SK-N-SH treated with all-trans-retinoic acid at 6 μM for 48 hours (cell line): ENCODE measurements around the gene SURF2.

Source experiments
- ATAC-seq: fragments of 200-7000 bp; cut with Tn5 transposase; 3 replicates; pipeline ENCODE4 v1.9.1; 2020; ENCODE audit warnings: mild to moderate bottlenecking, moderate library complexity
- ARNTL ChIP-seq: fragments of 450-650 bp; formaldehyde crosslinking; IDR thresholded peaks from 2 replicates; pipeline ENCODE4 v1.5.0; 2020; ENCODE audit warnings: low read depth, mild to moderate bottlenecking, moderate library complexity, borderline replicate concordance
- BACH2 ChIP-seq: fragments of 250-450 bp; sonication (Bioruptor Pico); IDR thresholded peaks from 2 replicates; pipeline ENCODE4 v1.9.0; 2021; ENCODE audit warnings: mild to moderate bottlenecking, borderline replicate concordance
- ESRRG ChIP-seq: fragments of 250-450 bp; sonication (Bioruptor Pico); IDR thresholded peaks from 2 replicates; pipeline ENCODE4 v1.6.1; 2021; ENCODE audit warnings: mild to moderate bottlenecking
- GLIS3 ChIP-seq: fragments of 250-450 bp; sonication (Bioruptor Pico); IDR thresholded peaks from 2 replicates; pipeline ENCODE4 v1.5.0; 2020; ENCODE audit warnings: mild to moderate bottlenecking, moderate library complexity
- OSR1 ChIP-seq: fragments of 250-450 bp; sonication (Bioruptor Pico); IDR thresholded peaks from 2 replicates; pipeline ENCODE4 v1.8.0; 2022; ENCODE audit warnings: moderate library complexity, mild to moderate bottlenecking, inconsistent platforms
- PPARA ChIP-seq: fragments of 250-450 bp; sonication (Bioruptor Pico); IDR thresholded peaks from 2 replicates; pipeline ENCODE4 v1.5.0; 2020; ENCODE audit warnings: mild to moderate bottlenecking, borderline replicate concordance
- RARB ChIP-seq: fragments of 250-450 bp; sonication (Bioruptor Pico); IDR thresholded peaks from 2 replicates; pipeline ENCODE4 v1.8.0; 2021; ENCODE audit warnings: mild to moderate bottlenecking, moderate library complexity
- SNAI2 ChIP-seq: fragments of 250-450 bp; sonication (Bioruptor Pico); IDR thresholded peaks from 2 replicates; pipeline ENCODE4 v1.5.0; 2020; ENCODE audit warnings: mild to moderate bottlenecking, moderate library complexity
- TCF4 ChIP-seq: fragments of 250-450 bp; sonication (Bioruptor Pico); IDR thresholded peaks from 2 replicates; pipeline ENCODE4 v1.8.0; 2021; ENCODE audit warnings: mild to moderate bottlenecking, moderate library complexity, borderline replicate concordance
- TOX ChIP-seq: fragments of 250-450 bp; sonication (Bioruptor Pico); IDR thresholded peaks from 2 replicates; pipeline ENCODE4 v1.8.0; 2021; ENCODE audit warnings: mild to moderate bottlenecking, moderate library complexity, borderline replicate concordance
- ZC3H10 ChIP-seq: fragments of 250-450 bp; sonication (Bioruptor Pico); IDR thresholded peaks from 2 replicates; pipeline ENCODE4 v1.5.1; 2021; ENCODE audit warnings: mild to moderate bottlenecking, moderate library complexity
- ZFP3 ChIP-seq: fragments of 250-450 bp; sonication (Bioruptor Pico); IDR thresholded peaks from 2 replicates; pipeline ENCODE4 v1.5.0; 2020; ENCODE audit warnings: mild to moderate bottlenecking, moderate library complexity
- ZNF565 ChIP-seq: fragments of 450-650 bp; formaldehyde crosslinking; conservative IDR thresholded peaks from 2 replicates; pipeline ENCODE4 v1.5.0; 2020; ENCODE audit warnings: low read depth, mild to moderate bottlenecking, moderate library complexity
- TF ChIP-seq, protein P1 (sequence below): fragments of 250-450 bp; sonication (Bioruptor Pico); IDR thresholded peaks from 2 replicates; pipeline ENCODE4 v1.8.0; 2020; ENCODE audit warnings: mild to moderate bottlenecking, moderate library complexity, borderline replicate concordance
- TF ChIP-seq, protein P2 (sequence below): fragments of 250-450 bp; sonication (Bioruptor Pico); IDR thresholded peaks from 2 replicates; pipeline ENCODE4 v1.5.0; 2020; ENCODE audit warnings: mild to moderate bottlenecking, moderate library complexity

SURF2 gene

DNA sequence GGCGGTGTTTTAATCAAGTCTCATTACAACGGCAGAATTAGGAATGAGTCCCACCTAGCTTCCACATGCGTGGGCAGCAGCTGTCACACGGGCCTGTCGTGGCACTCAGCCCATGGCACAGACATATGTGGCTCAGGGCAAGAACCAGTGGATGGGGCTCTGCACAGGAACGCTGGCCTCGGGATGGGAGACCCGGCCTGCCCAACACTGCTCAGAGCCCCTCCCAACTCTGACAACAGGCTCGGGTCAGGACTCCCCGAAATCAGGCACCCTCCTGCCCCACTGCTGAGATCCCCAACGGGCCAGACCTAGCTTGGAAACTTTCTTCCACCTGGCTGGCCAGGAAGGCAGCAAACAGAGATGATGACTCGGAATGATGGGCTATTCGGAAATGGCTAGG, 15.4 kb upstream of the SURF2 start:
- TF ChIP-seq TOX = no peak
- no peak for TF ChIP-seq ZC3H10 (CRISPR knock-in tag)
- no peak for TF ChIP-seq ARNTL (CRISPR knock-in tag)
- TF ChIP-seq, protein P1, sequence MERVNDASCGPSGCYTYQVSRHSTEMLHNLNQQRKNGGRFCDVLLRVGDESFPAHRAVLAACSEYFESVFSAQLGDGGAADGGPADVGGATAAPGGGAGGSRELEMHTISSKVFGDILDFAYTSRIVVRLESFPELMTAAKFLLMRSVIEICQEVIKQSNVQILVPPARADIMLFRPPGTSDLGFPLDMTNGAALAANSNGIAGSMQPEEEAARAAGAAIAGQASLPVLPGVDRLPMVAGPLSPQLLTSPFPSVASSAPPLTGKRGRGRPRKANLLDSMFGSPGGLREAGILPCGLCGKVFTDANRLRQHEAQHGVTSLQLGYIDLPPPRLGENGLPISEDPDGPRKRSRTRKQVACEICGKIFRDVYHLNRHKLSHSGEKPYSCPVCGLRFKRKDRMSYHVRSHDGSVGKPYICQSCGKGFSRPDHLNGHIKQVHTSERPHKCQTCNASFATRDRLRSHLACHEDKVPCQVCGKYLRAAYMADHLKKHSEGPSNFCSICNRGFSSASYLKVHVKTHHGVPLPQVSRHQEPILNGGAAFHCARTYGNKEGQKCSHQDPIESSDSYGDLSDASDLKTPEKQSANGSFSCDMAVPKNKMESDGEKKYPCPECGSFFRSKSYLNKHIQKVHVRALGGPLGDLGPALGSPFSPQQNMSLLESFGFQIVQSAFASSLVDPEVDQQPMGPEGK (CRISPR knock-in tag) = no peak
- no peak for ATAC-seq

- ATAC-seq = no peak
- TF ChIP-seq GLIS3 = no peak
- TF ChIP-seq, protein P1 (CRISPR knock-in tag) = no peak
- no peak for TF ChIP-seq OSR1 (CRISPR knock-in tag)
- TF ChIP-seq ZFP3 (CRISPR knock-in tag) = no peak
Observed at GRCh38 chr9:133341369-133342068, 14.8 kb upstream of the SURF2 start.

DNA sequence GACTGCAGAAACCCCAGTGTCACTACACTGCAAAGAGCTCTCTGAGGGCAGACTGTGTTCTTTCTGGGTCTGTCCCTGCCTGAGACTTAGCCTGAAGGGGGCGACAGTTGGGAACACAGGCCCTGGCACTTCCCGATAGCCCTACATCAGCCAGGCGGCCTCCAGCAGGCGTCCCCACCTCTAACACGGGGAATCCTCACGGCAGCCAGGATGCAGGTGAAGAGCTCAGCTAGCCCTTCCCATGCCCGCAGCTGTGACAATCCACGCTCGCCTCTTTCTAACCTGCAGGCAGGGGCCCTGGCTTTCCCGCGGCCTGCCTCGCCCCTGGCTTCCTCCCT, 14.3 kb upstream of the SURF2 start:
- TF ChIP-seq ZC3H10 (CRISPR knock-in tag) (no peak), TOX (no peak), TCF4 (CRISPR knock-in tag) (no peak)
- no peak for ATAC-seq

- TF ChIP-seq OSR1 (CRISPR knock-in tag) = no peak
- TF ChIP-seq, protein P2, sequence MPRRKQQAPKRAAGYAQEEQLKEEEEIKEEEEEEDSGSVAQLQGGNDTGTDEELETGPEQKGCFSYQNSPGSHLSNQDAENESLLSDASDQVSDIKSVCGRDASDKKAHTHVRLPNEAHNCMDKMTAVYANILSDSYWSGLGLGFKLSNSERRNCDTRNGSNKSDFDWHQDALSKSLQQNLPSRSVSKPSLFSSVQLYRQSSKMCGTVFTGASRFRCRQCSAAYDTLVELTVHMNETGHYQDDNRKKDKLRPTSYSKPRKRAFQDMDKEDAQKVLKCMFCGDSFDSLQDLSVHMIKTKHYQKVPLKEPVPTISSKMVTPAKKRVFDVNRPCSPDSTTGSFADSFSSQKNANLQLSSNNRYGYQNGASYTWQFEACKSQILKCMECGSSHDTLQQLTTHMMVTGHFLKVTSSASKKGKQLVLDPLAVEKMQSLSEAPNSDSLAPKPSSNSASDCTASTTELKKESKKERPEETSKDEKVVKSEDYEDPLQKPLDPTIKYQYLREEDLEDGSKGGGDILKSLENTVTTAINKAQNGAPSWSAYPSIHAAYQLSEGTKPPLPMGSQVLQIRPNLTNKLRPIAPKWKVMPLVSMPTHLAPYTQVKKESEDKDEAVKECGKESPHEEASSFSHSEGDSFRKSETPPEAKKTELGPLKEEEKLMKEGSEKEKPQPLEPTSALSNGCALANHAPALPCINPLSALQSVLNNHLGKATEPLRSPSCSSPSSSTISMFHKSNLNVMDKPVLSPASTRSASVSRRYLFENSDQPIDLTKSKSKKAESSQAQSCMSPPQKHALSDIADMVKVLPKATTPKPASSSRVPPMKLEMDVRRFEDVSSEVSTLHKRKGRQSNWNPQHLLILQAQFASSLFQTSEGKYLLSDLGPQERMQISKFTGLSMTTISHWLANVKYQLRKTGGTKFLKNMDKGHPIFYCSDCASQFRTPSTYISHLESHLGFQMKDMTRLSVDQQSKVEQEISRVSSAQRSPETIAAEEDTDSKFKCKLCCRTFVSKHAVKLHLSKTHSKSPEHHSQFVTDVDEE = no peak
- TF ChIP-seq TOX = no peak
- no peak for TF ChIP-seq BACH2
- TF ChIP-seq PPARA (CRISPR knock-in tag) = no peak
- TF ChIP-seq, protein P1 (CRISPR knock-in tag) = no peak
- no peak for TF ChIP-seq RARB
- no peak for TF ChIP-seq SNAI2
- TF ChIP-seq ARNTL (CRISPR knock-in tag) = no peak
- no peak for ATAC-seq
Observed at GRCh38 chr9:133342570-133342969, 13.8 kb upstream of the SURF2 start.

DNA sequence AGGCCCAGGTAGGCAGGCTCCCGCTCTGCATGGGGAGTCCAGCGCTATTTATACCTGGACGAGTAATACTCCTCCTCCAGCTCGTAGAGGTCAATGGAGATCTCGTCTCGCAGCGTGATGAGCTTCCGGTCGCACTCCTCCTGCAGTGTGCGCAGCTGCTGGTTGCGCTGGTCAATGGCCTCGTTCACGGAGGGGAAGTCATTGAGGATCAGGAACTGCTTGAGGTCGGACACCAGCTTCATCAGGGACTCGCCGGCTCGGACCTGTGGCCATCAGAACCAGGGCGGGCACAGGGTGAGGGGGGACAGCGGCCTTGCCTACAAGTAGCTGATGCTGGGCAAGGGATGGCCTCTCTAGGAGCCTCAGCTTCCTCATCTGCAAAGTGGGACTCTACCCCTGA, 12.3 kb upstream of the SURF2 start:
- ATAC-seq = no peak
- no peak for TF ChIP-seq ZFP3 (CRISPR knock-in tag)
- TF ChIP-seq, protein P1 (CRISPR knock-in tag) = no peak
- TF ChIP-seq TCF4 (CRISPR knock-in tag) = no peak
- no peak for TF ChIP-seq GLIS3
- TF ChIP-seq ESRRG = no peak
- TF ChIP-seq ZNF565 (CRISPR knock-in tag) = no peak
